GM12892 (cell line): ENCODE results near the gene RNF187.

Experiments used
- POLR2A ChIP-seq: IDR thresholded peaks from 2 replicates; pipeline ENCODE4 v1.6.1; 2011; ENCODE audit warnings: low read depth, low read length, control low read depth
- POLR2AphosphoS5 ChIP-seq: IDR thresholded peaks from 2 replicates; pipeline ENCODE4 v1.6.1; 2011; ENCODE audit warnings: low read depth, low read length, control low read depth

GRCh38 chr1:228502522-228502921 lies 15.3 kb downstream of the RNF187 start:
- no peak for TF ChIP-seq POLR2A
- TF ChIP-seq POLR2AphosphoS5 = no peak
